Osteoblast (primary cell): Measurements from ENCODE around the gene PHF3. TPM values are rescaled to one million over a fixed set of nuclear protein-coding genes. Genes with fewer than 3 reads are reported as not detected.
A peak's percentile ranks its signal among the peaks of the same experiment; 100 is the strongest.

ENCODE experiments used
- DNase-seq: peaks from one replicate; pipeline ENCODE4 v3.0.0; 2011; ENCODE audit warnings: low spot score, mixed read lengths; ENCODE audit not compliant: insufficient read length; ENCODE audit errors: missing footprints
- H2AFZ ChIP-seq: 2 replicates; pipeline ENCODE4 v1.6.0; 2011; ENCODE audit warnings: mild to moderate bottlenecking, low read length
- H3K27ac ChIP-seq: 2 replicates; pipeline ENCODE4 v1.5.1; 2011; ENCODE audit warnings: mild to moderate bottlenecking, low read depth, low read length, moderate library complexity
- H3K27me3 ChIP-seq: 2 replicates; pipeline ENCODE4 v1.6.0; 2012; ENCODE audit warnings: mild to moderate bottlenecking, control low read depth, inconsistent platforms, low read length, moderate library complexity; ENCODE audit not compliant: insufficient read depth
- H3K36me3 ChIP-seq: 2 replicates; pipeline ENCODE4 v1.5.1; 2011; ENCODE audit warnings: mild to moderate bottlenecking, low read length, control low read depth, moderate library complexity; ENCODE audit not compliant: insufficient read depth
- H3K4me1 ChIP-seq: 2 replicates; pipeline ENCODE4 v1.5.1; 2011; ENCODE audit warnings: mild to moderate bottlenecking, low read length, control low read depth, moderate library complexity; ENCODE audit not compliant: insufficient read depth
- H3K4me2 ChIP-seq: 2 replicates; pipeline ENCODE4 v1.6.0; 2011; ENCODE audit warnings: mild to moderate bottlenecking, low read length; ENCODE audit not compliant: insufficient read depth
- H3K4me3 ChIP-seq: fragments of 200-600 bp; sonication (generic); 3 replicates; pipeline ENCODE4 v1.5.1; 2012; ENCODE audit warnings: mild to moderate bottlenecking, low read length, inconsistent platforms; ENCODE audit not compliant: insufficient read depth
- H3K79me2 ChIP-seq: 2 replicates; pipeline ENCODE4 v1.6.0; 2012; ENCODE audit warnings: mild to moderate bottlenecking, low read length, control low read depth, inconsistent platforms; ENCODE audit not compliant: insufficient read depth
- H3K9me3 ChIP-seq: 2 replicates; pipeline ENCODE4 v1.5.1; 2011; ENCODE audit warnings: low read depth, low read length, control low read depth
- H4K20me1 ChIP-seq: 2 replicates; pipeline ENCODE4 v1.6.0; 2012; ENCODE audit warnings: mild to moderate bottlenecking, low read length, control low read depth; ENCODE audit not compliant: insufficient read depth
- total RNA-seq: library from RNA; depleted of rRNA; stranded (reverse); fragments of >200 nt; gene quantifications from 2 replicates; pipeline ENCODE4 v1.2.3, GENCODE V29; 2012
- TF ChIP-seq, protein P1 (sequence below): IDR thresholded peaks from 2 replicates; pipeline ENCODE4 v1.5.1; 2011; ENCODE audit warnings: mild to moderate bottlenecking, low read depth, low read length, moderate library complexity; ENCODE audit errors: extremely low read depth

The PHF3 gene
- total RNA-seq, 1 donor: 76.7 TPM

DNA sequence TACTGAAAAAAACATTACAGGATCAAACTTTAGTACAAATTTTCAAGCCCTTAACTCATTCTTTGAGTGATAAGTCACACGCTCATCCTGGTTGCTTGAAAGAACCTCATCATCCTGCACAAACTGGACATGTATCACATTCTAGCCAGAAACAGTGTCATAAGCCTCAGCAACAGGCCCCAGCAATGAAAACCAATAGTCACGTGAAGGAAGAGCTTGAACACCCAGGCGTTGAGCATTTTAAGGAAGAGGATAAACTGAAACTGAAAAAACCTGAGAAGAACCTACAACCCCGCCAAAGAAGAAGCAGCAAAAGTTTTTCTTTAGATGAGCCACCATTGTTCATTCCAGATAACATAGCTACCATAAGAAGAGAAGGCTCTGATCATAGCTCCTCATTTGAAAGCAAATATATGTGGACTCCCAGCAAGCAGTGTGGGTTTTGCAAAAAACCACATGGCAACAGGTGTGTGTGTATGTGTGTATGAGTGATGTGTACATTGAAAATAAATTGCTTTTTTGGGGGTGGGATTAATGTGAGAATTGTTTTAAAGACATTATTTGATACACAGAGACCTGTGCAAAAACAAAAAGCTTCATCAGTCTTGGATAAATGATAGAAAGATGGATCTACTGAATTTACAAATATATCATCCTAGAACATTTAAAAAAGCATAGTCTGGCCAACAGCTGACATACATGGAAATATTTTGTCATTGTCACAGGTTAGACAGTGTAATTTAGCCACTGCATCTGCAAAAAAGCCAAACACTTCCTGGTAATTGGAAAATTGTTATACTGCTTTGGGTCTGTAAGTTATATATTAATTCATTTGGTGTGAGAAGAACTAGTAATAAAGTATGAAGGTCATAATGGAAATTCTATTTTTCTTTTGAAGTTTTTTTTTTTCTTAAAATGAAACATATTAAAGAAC, 50.1 kb downstream of the PHF3 start:
- DNase-seq: no peak
- no peak overlapping the region for H3K4me2 ChIP-seq
- H3K4me3 ChIP-seq: no peak overlapping the region
- H3K79me2 ChIP-seq: peaks cover 21% of the 10 kb centered on the region
- H3K27me3 ChIP-seq: no peaks in the 10 kb centered on the region
- peaks cover 3% of the 10 kb centered on the region for H4K20me1 ChIP-seq
- H3K27ac ChIP-seq: no peak overlapping the region
- no peak overlapping the region for H2AFZ ChIP-seq
- TF ChIP-seq, protein P1, sequence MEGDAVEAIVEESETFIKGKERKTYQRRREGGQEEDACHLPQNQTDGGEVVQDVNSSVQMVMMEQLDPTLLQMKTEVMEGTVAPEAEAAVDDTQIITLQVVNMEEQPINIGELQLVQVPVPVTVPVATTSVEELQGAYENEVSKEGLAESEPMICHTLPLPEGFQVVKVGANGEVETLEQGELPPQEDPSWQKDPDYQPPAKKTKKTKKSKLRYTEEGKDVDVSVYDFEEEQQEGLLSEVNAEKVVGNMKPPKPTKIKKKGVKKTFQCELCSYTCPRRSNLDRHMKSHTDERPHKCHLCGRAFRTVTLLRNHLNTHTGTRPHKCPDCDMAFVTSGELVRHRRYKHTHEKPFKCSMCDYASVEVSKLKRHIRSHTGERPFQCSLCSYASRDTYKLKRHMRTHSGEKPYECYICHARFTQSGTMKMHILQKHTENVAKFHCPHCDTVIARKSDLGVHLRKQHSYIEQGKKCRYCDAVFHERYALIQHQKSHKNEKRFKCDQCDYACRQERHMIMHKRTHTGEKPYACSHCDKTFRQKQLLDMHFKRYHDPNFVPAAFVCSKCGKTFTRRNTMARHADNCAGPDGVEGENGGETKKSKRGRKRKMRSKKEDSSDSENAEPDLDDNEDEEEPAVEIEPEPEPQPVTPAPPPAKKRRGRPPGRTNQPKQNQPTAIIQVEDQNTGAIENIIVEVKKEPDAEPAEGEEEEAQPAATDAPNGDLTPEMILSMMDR: no peak
- no peaks in the 10 kb centered on the region for H3K4me1 ChIP-seq
- H3K36me3 ChIP-seq: no peaks in the 10 kb centered on the region
- H3K9me3 ChIP-seq: no peaks in the 10 kb centered on the region

- peaks cover 4% of the 10 kb centered on the region for H3K79me2 ChIP-seq
- no peaks in the 10 kb centered on the region for H3K27me3 ChIP-seq
- TF ChIP-seq, protein P1: peak; percentile 19
- no peak overlapping the region for H3K4me3 ChIP-seq
- H3K36me3 ChIP-seq: no peaks in the 10 kb centered on the region
- H4K20me1 ChIP-seq: no peaks in the 10 kb centered on the region
- no peak overlapping the region for H3K4me2 ChIP-seq
- H3K9me3 ChIP-seq: no peaks in the 10 kb centered on the region
- peak; percentile 52 for DNase-seq
- no peak overlapping the region for H3K27ac ChIP-seq
- H3K4me1 ChIP-seq: no peaks in the 10 kb centered on the region
- no peak overlapping the region for H2AFZ ChIP-seq
These were observed 53.8 kb downstream of the PHF3 start for GRCh38 chr6:63689421-63689820.

DNA sequence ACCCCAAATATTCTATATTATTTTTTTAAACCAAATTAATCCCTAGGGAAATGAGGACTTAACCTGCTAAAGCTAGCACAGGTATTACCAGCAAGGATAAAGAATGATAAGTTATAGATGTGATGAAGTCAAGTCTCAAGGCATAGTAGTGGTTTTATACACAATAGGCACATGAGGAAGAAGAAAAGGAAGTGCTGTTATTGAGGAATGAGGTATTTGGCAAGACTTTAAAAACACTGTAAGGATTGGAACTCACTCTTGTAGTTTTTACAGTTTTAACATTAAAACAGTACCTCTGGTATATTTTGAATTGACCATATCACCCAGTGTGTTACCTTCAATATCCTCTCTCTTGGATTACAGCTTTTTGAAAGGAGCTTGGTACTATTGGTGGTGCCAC, 54.6 kb downstream of the PHF3 start:
- no peak overlapping the region for H2AFZ ChIP-seq
- no peaks in the 10 kb centered on the region for H3K27me3 ChIP-seq
- H4K20me1 ChIP-seq: no peaks in the 10 kb centered on the region
- H3K4me1 ChIP-seq: no peaks in the 10 kb centered on the region
- no peaks in the 10 kb centered on the region for H3K36me3 ChIP-seq
- no peak for DNase-seq
- H3K4me3 ChIP-seq: no peak overlapping the region
- H3K79me2 ChIP-seq: peaks cover 4% of the 10 kb centered on the region
- TF ChIP-seq, protein P1: no peak
- H3K27ac ChIP-seq: no peak overlapping the region
- no peaks in the 10 kb centered on the region for H3K9me3 ChIP-seq
- H3K4me2 ChIP-seq: no peak overlapping the region

- Histone ChIP-seq H3K36me3 (peaks cover 16% of the 10 kb centered on the region), H3K27ac (no peak overlapping the region)
- DNase-seq: no peak
These were observed 70.1 kb downstream of the PHF3 start for GRCh38 chr6:63705707-63706106.

More at GRCh38 chr6:63705707-63706106, 70.1 kb downstream of the PHF3 start:
- H3K4me2 ChIP-seq: peak overlapping the region; percentile 21
- TF ChIP-seq, protein P1: no peak
- H3K4me1 ChIP-seq: no peaks in the 10 kb centered on the region
- H3K4me3 ChIP-seq: no peak overlapping the region
- H2AFZ ChIP-seq: no peak overlapping the region
- H3K9me3 ChIP-seq: no peaks in the 10 kb centered on the region
- H4K20me1 ChIP-seq: no peaks in the 10 kb centered on the region
- H3K27me3 ChIP-seq: no peaks in the 10 kb centered on the region
- no peaks in the 10 kb centered on the region for H3K79me2 ChIP-seq
